GM23248 (cell line): ENCODE data around the gene HSFX3. TPM values are rescaled to one million over a fixed set of nuclear protein-coding genes. Genes with fewer than 3 reads are reported as not detected.
"Not testable (repeated sequence)": the region's sequence is repeated elsewhere in the genome, so short reads cannot be mapped to it uniquely, and the experiment has no call there.

Experiments
- DNase-seq: peaks from one replicate; pipeline ENCODE4 v3.0.0-alpha.2; 2015
- H2AFZ ChIP-seq: fragments of 200-600 bp; sonication (generic); 2 replicates; pipeline ENCODE4 v1.6.1; 2016; ENCODE audit warnings: antibody characterized with exemption
- H3F3A ChIP-seq: fragments of 200-600 bp; sonication (generic); 2 replicates; pipeline ENCODE4 v1.6.1; 2016; ENCODE audit warnings: mild to moderate bottlenecking, antibody characterized with exemption, mixed run types; ENCODE audit not compliant: insufficient read depth
- H3K27ac ChIP-seq: fragments of 200-600 bp; sonication (generic); 2 replicates; pipeline ENCODE4 v1.5.1; 2016; ENCODE audit warnings: mild to moderate bottlenecking
- H3K27me3 ChIP-seq: fragments of 200-600 bp; sonication (generic); replicated peaks from 2 replicates; pipeline ENCODE4 v1.6.1; 2016; ENCODE audit warnings: mild to moderate bottlenecking; ENCODE audit not compliant: insufficient read depth
- H3K36me3 ChIP-seq: fragments of 200-600 bp; sonication (generic); 2 replicates; pipeline ENCODE4 v1.6.1; 2016; ENCODE audit warnings: low read depth, mild to moderate bottlenecking
- H3K4me1 ChIP-seq: fragments of 200-600 bp; sonication (generic); 2 replicates; pipeline ENCODE4 v1.6.1; 2016; ENCODE audit warnings: mild to moderate bottlenecking; ENCODE audit not compliant: insufficient read depth
- H3K4me2 ChIP-seq: fragments of 200-600 bp; sonication (generic); one replicate; pipeline ENCODE4 v1.6.1; 2016; ENCODE audit warnings: mild to moderate bottlenecking; ENCODE audit not compliant: unreplicated experiment
- H3K4me3 ChIP-seq: fragments of 200-600 bp; sonication (generic); 2 replicates; pipeline ENCODE4 v1.5.1; 2016; ENCODE audit warnings: mild to moderate bottlenecking
- H3K79me2 ChIP-seq: fragments of 200-600 bp; sonication (generic); 2 replicates; pipeline ENCODE4 v1.6.1; 2016; ENCODE audit warnings: mild to moderate bottlenecking; ENCODE audit not compliant: insufficient read depth
- H3K9ac ChIP-seq: fragments of 200-600 bp; sonication (generic); 2 replicates; pipeline ENCODE4 v1.6.1; 2016; ENCODE audit warnings: mild to moderate bottlenecking
- H3K9me2 ChIP-seq: fragments of 200-600 bp; sonication (generic); 2 replicates; pipeline ENCODE4 v1.6.1; 2016; ENCODE audit warnings: mixed run types, mild to moderate bottlenecking, moderate library complexity; ENCODE audit not compliant: insufficient read depth
- H3K9me3 ChIP-seq: fragments of 200-600 bp; sonication (generic); one replicate; pipeline ENCODE4 v1.6.1; 2017; ENCODE audit warnings: low read depth
- H4K20me1 ChIP-seq: fragments of 200-600 bp; sonication (generic); 2 replicates; pipeline ENCODE4 v1.6.0; 2016; ENCODE audit not compliant: insufficient read depth
- EZH2 ChIP-seq: fragments of 200-600 bp; sonication (generic); IDR thresholded peaks from 2 replicates; pipeline ENCODE4 v1.6.1; 2018; ENCODE audit warnings: antibody characterized with exemption, mild to moderate bottlenecking; ENCODE audit not compliant: insufficient read depth, poor library complexity, severe bottlenecking
- EZH2phosphoT487 ChIP-seq: fragments of 200-600 bp; sonication (generic); IDR thresholded peaks from 2 replicates; pipeline ENCODE4 v1.6.1; 2018; ENCODE audit warnings: antibody characterized with exemption, moderate library complexity, mild to moderate bottlenecking, low read depth; ENCODE audit not compliant: insufficient read depth
- WGBS, 2 experiments: methylation state at CpG; one replicate each; pipeline ENCODE4 v1.1.6; 2015 to 2017; ENCODE audit warnings: low lambda C conversion rate in 2 of 2, low coverage in 1 of 2; ENCODE audit errors: missing lambda C conversion rate in 2 of 2; 5-methylcytosine and 5-hydroxymethylcytosine counted together
- in situ Hi-C: fragments of 300-500 bp; cut with MboI; formaldehyde crosslinking; loops from 2 replicates; pipeline ENCODE4 v1.15.0; 2020
- polyA plus RNA-seq: library from polyadenylated mRNA; unstranded; fragments of >200 nt; fragmentation: Nextera tagmentation; extraction: Ambion mirVana; gene quantifications from 2 replicates; pipeline ENCODE4 v1.2.1, GENCODE V29; 2016
- total RNA-seq: library from RNA; depleted of rRNA; stranded (reverse); fragments of >200 nt; shearing (Covaris generic); gene quantifications from 2 replicates; pipeline ENCODE4 v1.2.3, GENCODE V29; 2014

Gene HSFX3
- total and polyA plus RNA-seq, 2 experiments from 2014 or later, result not detected

DNA sequence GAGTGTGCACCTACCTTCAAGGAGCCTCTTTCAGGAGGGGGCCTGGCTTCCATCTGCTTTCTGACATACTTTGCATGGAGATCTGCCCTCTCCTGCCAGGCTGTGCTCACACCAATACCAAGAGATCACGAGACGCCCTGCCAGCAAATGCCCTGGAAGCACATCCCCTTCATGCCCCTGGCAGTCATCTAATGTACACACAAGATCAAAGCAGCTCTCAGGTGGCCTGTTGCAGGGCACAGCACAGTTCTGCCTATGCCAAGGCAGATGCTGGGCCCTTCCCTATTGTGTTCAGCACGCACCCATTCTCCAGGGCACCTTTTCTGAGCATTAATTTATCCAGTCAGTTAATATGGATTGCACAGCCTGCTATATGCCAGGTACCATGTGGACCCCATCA, 16.9 kb downstream of the HSFX3 start:
- H2AFZ ChIP-seq, DNase-seq, H3K4me1 ChIP-seq, in situ Hi-C loops, H3K9me3 ChIP-seq, H3K27ac ChIP-seq, H3F3A ChIP-seq, H3K4me2 ChIP-seq, H3K79me2 ChIP-seq, H3K36me3 ChIP-seq, H3K4me3 ChIP-seq, H3K9me2 ChIP-seq, H4K20me1 ChIP-seq, H3K27me3 ChIP-seq, H3K9ac ChIP-seq: not testable (repeated sequence)
- WGBS, 2 experiments, result no CpG with 5 or more reads among the region's 3 CpGs

- in situ Hi-C loops, result no loop called here
- no peak overlapping the region for H3K9ac ChIP-seq
- H3K36me3 ChIP-seq, result no peaks in the 10 kb centered on the region
- 50% methylated on average over 2 of the region's 2 CpGs for WGBS, 2 experiments
- no peak overlapping the region for H2AFZ ChIP-seq
- DNase-seq, result no peak
- H3K4me1 ChIP-seq, result no peaks in the 10 kb centered on the region
- H3K27me3 ChIP-seq, result no peaks in the 10 kb centered on the region
- no peak overlapping the region for H3K4me3 ChIP-seq
- no peaks in the 10 kb centered on the region for H3F3A ChIP-seq
- H3K4me2 ChIP-seq, result no peak overlapping the region
- H3K27ac ChIP-seq, result no peak overlapping the region
- H3K9me3 ChIP-seq, result no peaks in the 10 kb centered on the region
- H4K20me1 ChIP-seq, result no peaks in the 10 kb centered on the region
- no peaks in the 10 kb centered on the region for H3K79me2 ChIP-seq
- H3K9me2 ChIP-seq, result no peaks in the 10 kb centered on the region
- TF ChIP-seq EZH2phosphoT487 (no peak), EZH2 (no peak)
Measured at GRCh38 chrX:149531599-149531998, 18.1 kb downstream of the HSFX3 start.

DNA sequence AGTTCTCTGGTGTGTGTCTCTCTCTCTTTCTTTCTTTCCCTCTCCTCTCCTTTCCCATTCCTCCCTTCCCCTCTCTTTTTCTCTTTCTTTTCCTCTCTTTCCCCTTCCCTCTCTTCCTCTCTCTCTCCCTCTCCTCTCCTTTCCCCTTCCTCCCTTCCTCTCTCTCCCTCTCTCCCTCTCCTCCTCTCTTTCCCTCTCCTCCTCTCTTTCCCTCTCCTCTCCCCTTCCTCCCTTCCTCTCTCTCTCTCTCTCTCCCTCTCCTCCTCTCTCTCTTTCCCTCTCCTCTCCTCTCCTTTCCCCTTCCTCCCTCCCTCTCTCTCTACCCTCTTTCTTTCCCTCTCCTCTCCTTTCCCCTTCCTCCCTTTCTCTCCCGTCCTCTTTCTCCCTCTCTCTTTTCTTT, 21.3 kb downstream of the HSFX3 start:
- in situ Hi-C loops, result no loop called here

GRCh38 chrX:149527705-149528104, 22.0 kb downstream of the HSFX3 start:
- no peak for TF ChIP-seq EZH2phosphoT487
- no peak for TF ChIP-seq EZH2
- in situ Hi-C loops, result no loop called here
- no peak overlapping the region for H2AFZ ChIP-seq
- H3K4me1 ChIP-seq, result no peaks in the 10 kb centered on the region
- H3K36me3 ChIP-seq, result no peaks in the 10 kb centered on the region
- no peak overlapping the region for H3K27ac ChIP-seq
- no peaks in the 10 kb centered on the region for H4K20me1 ChIP-seq
- no peaks in the 10 kb centered on the region for H3K9me3 ChIP-seq
- no peaks in the 10 kb centered on the region for H3K9me2 ChIP-seq
- H3K4me3 ChIP-seq, result no peak overlapping the region
- H3K9ac ChIP-seq, result no peak overlapping the region
- H3F3A ChIP-seq, result no peaks in the 10 kb centered on the region
- no peak overlapping the region for H3K4me2 ChIP-seq
- no peaks in the 10 kb centered on the region for H3K79me2 ChIP-seq
- no peaks in the 10 kb centered on the region for H3K27me3 ChIP-seq
- WGBS, 2 experiments, result 25 to 64% methylated on average over 1 of the region's 1 CpG
- DNase-seq, result peak; percentile 51

More for the DNA sequence above, 21.3 kb downstream of the HSFX3 start:
- Histone ChIP-seq H3K36me3 (no peaks in the 10 kb centered on the region), H3K4me3 (no peak overlapping the region), H3K9ac (no peak overlapping the region), H3K27ac (no peak overlapping the region), H3K4me1 (no peaks in the 10 kb centered on the region), H4K20me1 (no peaks in the 10 kb centered on the region), H2AFZ (no peak overlapping the region), H3K9me2 (no peaks in the 10 kb centered on the region), H3K4me2 (no peak overlapping the region), H3K27me3 (no peaks in the 10 kb centered on the region), H3F3A (no peaks in the 10 kb centered on the region), H3K9me3 (no peaks in the 10 kb centered on the region), H3K79me2 (no peaks in the 10 kb centered on the region)
- TF ChIP-seq EZH2 (no peak), EZH2phosphoT487 (no peak)
- WGBS, 2 experiments, result 69% methylated on average over 1 of the region's 1 CpG; no CpG with 5 or more reads in 1 of the 2 experiments
- no peak for DNase-seq

GRCh38 chrX:149526318-149527033, 23.2 kb downstream of the HSFX3 start:
- H4K20me1 ChIP-seq, H3K9ac ChIP-seq, H3K27ac ChIP-seq, H3K9me3 ChIP-seq, H3K9me2 ChIP-seq, H3K4me3 ChIP-seq, H3K4me1 ChIP-seq, in situ Hi-C loops, H3F3A ChIP-seq, H3K79me2 ChIP-seq, H3K4me2 ChIP-seq, H3K27me3 ChIP-seq, DNase-seq, H3K36me3 ChIP-seq, H2AFZ ChIP-seq: not testable (repeated sequence)
- WGBS, 2 experiments, result 88 to 100% methylated on average over 1 to 4 of the region's 13 CpGs

- Histone ChIP-seq H3K9ac (peak overlapping the region; percentile 47; the same call in 1 of the 2 replicates), H3K27ac (0 out of 2 replicates have a peak overlapping the region, but pooled peaks have one; percentile 27)
- H3K79me2 ChIP-seq, H4K20me1 ChIP-seq, H3K36me3 ChIP-seq, H3K4me1 ChIP-seq, H2AFZ ChIP-seq, H3F3A ChIP-seq, H3K4me2 ChIP-seq, H3K4me3 ChIP-seq, H3K27me3 ChIP-seq, in situ Hi-C loops, H3K9me3 ChIP-seq, H3K9me2 ChIP-seq, DNase-seq: not testable (repeated sequence)
- WGBS, 2 experiments, result 53 to 77% methylated on average over 3 to 5 of the region's 5 CpGs
Measured at GRCh38 chrX:149525903-149526302, 23.8 kb downstream of the HSFX3 start.

DNA sequence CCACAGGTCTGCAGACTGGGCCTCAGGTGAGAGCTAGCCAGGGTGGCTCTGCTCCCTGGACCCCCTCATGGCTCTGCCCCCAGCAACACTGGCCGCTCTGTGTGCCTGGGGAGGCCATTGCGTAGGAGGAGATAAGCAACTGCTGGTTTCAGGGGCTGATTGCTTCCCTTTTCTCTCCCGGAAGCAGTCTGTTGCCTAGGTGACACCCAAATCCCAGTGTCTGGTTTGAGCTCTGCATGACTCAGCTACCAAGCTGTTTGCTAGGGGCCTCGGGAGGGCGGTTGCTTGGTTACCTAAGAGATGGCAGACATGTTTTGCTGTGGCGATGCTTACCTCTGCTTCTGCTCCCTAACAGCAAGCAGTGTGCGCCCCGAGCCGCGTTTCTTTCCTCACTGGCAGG, 24.3 kb downstream of the HSFX3 start:
- H3K9me3 ChIP-seq, H3K4me1 ChIP-seq, H3K4me2 ChIP-seq, H3F3A ChIP-seq, H3K4me3 ChIP-seq, H3K27me3 ChIP-seq, H2AFZ ChIP-seq, H3K9me2 ChIP-seq, H4K20me1 ChIP-seq, H3K79me2 ChIP-seq, in situ Hi-C loops, H3K36me3 ChIP-seq: not testable (repeated sequence)
- Histone ChIP-seq H3K27ac (0 out of 2 replicates have a peak overlapping the region, but pooled peaks have one; percentile 27), H3K9ac (peak overlapping the region; percentile 47; the same call in 1 of the 2 replicates)
- WGBS, 2 experiments, result 0% methylated on average over 2 to 3 of the region's 10 CpGs
- DNase-seq, result peak; percentile 69
